Measurements from ENCODE around the gene NRG4. TPM values are rescaled to one million over a fixed set of nuclear protein-coding genes. Genes with fewer than 3 reads are reported as not detected.

The NRG4 gene
- total RNA-seq, 1 donor = 0.54 TPM

Small RNA genes lying within 50 kb of the gene (small RNA-seq; reads per million reads assigned to genes)
- gene RN7SL510P = not detected

Other genes starting within 250 kb of the NRG4 start
- 22.9 TPM for gene UBE2Q2, start 169.0 kb downstream of the NRG4 start, total RNA-seq
- 17.8 TPM for gene FBXO22, start 108.5 kb downstream of the NRG4 start, total RNA-seq
- gene TMEM266, start 47.6 kb upstream of the NRG4 start, total RNA-seq = not detected

All from hematopoietic multipotent progenitor cell (in vitro differentiated cells).